Neutrophil (primary cell): ENCODE data around the gene TMEM87B.

Experiments
- H3K27ac ChIP-seq: fragments of 200-600 bp; sonication (generic); 2 replicates; pipeline ENCODE4 v1.5.1; 2016; ENCODE audit warnings: mild to moderate bottlenecking, moderate library complexity
- H3K27me3 ChIP-seq: fragments of 200-600 bp; sonication (generic); 2 replicates; pipeline ENCODE4 v1.6.0; 2016; ENCODE audit warnings: mild to moderate bottlenecking
- H3K36me3 ChIP-seq: fragments of 200-600 bp; sonication (generic); 2 replicates; pipeline ENCODE4 v1.5.1; 2017
- H3K4me1 ChIP-seq, 2 experiments: fragments of 200-600 bp in 1 of 2; sonication (generic) in 1 of 2; 1 replicate in 1 of 2; 2 replicates in 1 of 2; pipeline versions ENCODE4 v1.5.1 to v1.6.1; 2013 to 2016; ENCODE audit warnings: low read depth in 1 of 2, low read length in 1 of 2, mild to moderate bottlenecking in 1 of 2, moderate library complexity in 1 of 2; ENCODE audit not compliant: control insufficient read depth in 1 of 2, insufficient read depth in 1 of 2
- H3K4me3 ChIP-seq, 2 experiments: fragments of 200-600 bp in 1 of 2; sonication (generic) in 1 of 2; 1 replicate in 1 of 2; 2 replicates in 1 of 2; pipeline ENCODE4 v1.5.1; 2013 to 2016; ENCODE audit warnings: low read depth in 1 of 2, low read length in 1 of 2, mild to moderate bottlenecking in 1 of 2, moderate library complexity in 1 of 2
- H3K9me3 ChIP-seq: fragments of 200-600 bp; sonication (generic); 2 replicates; pipeline ENCODE4 v1.5.1; 2016
- TF ChIP-seq, protein P1 (sequence below): fragments of 200-600 bp; sonication (generic); IDR thresholded peaks from 2 replicates; pipeline ENCODE4 v1.5.1; 2016; ENCODE audit warnings: antibody characterized with exemption

TMEM87B gene

DNA sequence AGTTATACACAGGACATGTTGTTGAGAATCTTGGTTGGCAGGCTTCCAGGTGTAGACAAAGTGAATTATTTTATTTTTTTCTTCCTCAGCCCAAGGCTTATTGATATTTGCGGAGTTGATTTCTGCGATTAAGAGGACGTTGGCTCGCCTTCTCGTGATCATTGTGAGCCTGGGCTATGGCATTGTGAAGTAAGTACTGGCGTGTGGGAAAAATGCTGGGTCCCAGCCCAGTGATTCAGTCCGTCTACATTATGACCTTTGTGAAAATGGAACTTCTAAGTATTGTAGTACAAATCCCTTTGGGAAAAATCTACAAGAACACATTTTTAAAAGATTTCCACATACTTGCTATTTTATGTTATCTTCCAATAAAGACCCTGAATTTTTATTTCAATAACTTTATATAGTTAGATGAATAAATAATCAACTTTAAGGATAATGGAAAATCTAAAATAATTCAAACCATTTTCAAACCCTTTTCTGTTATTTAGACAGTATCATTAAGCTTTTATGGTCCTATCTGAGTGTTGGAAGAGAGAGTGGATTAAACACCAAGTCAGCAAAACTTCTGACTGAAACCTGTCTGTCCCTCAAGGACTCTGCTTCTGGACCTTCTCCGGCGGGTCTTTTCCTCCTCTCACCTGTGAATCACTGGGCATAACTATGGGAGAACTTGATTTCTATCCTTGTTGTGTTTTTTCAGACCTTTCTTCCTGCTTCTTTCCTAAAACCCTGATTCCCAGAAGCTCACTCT, 31.0 kb downstream of the TMEM87B start:
- TF ChIP-seq, protein P1, sequence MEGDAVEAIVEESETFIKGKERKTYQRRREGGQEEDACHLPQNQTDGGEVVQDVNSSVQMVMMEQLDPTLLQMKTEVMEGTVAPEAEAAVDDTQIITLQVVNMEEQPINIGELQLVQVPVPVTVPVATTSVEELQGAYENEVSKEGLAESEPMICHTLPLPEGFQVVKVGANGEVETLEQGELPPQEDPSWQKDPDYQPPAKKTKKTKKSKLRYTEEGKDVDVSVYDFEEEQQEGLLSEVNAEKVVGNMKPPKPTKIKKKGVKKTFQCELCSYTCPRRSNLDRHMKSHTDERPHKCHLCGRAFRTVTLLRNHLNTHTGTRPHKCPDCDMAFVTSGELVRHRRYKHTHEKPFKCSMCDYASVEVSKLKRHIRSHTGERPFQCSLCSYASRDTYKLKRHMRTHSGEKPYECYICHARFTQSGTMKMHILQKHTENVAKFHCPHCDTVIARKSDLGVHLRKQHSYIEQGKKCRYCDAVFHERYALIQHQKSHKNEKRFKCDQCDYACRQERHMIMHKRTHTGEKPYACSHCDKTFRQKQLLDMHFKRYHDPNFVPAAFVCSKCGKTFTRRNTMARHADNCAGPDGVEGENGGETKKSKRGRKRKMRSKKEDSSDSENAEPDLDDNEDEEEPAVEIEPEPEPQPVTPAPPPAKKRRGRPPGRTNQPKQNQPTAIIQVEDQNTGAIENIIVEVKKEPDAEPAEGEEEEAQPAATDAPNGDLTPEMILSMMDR, result no peak
- H3K4me3 ChIP-seq, result no peak overlapping the region
- H3K27me3 ChIP-seq, result no peaks in the 10 kb centered on the region
- no peak overlapping the region for H3K27ac ChIP-seq
- H3K36me3 ChIP-seq, result peaks cover 92% of the 10 kb centered on the region
- H3K9me3 ChIP-seq, result no peaks in the 10 kb centered on the region
- no peaks in the 10 kb centered on the region for H3K4me1 ChIP-seq

DNA sequence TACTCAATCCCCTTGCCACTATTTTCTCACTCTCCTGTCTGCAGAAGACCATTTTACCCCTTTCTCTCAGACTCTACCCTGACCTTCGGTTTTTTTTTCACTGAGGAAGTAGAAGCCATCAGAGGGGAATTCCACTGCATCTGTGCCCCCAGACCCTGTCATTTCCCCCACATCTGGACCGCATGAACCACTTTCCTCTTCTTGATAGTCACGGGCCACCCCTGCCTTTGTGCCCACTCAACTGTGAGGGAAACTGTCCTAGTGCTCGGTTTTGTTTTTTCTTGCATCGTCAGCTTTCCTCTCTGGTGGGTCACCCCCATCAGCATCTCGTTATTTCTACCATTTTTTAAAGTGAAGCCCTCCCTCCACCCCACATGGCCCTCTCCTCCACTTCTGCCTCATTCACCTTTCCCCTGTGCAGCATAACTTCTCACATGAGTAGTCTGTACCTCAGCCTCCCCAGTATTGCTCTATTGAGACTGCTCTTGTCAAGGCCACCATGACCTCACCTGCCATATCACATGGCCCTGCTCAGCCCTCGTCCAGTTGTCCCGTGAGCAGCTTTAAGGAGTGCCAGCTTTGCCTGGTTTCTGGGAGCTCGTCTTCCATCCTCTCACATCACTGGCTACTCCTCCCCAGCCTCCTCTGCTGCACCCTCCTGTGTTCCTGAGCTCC, 32.4 kb downstream of the TMEM87B start:
- Histone ChIP-seq H3K27me3 (no peaks in the 10 kb centered on the region), H3K36me3 (peaks cover 90% of the 10 kb centered on the region), H3K27ac (no peak overlapping the region), H3K4me1 (no peaks in the 10 kb centered on the region), H3K4me3 (no peak overlapping the region), H3K9me3 (no peaks in the 10 kb centered on the region)
- TF ChIP-seq, protein P1, result no peak

DNA sequence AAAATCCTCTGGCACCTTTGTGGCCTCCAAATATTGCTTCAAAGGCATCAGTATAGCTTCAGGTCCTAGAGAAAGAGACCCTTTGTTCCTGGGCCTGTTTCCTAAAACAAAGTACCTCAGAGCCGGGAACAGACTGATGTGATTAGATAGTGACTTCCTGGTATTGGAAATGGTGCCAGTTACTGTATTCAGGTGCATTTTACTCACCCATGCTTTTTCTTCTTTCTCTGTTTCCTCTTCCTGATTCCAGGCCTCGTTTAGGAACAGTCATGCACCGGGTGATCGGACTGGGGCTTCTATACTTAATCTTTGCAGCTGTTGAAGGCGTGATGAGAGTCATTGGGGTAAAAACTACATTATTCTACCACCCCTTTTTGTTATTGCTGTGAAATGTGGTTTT, 34.3 kb downstream of the TMEM87B start:
- Histone ChIP-seq H3K27ac (no peak overlapping the region), H3K4me3 (no peak overlapping the region), H3K36me3 (peaks cover 79% of the 10 kb centered on the region), H3K9me3 (no peaks in the 10 kb centered on the region), H3K27me3 (no peaks in the 10 kb centered on the region), H3K4me1 (no peaks in the 10 kb centered on the region)
- TF ChIP-seq, protein P1, result no peak

DNA sequence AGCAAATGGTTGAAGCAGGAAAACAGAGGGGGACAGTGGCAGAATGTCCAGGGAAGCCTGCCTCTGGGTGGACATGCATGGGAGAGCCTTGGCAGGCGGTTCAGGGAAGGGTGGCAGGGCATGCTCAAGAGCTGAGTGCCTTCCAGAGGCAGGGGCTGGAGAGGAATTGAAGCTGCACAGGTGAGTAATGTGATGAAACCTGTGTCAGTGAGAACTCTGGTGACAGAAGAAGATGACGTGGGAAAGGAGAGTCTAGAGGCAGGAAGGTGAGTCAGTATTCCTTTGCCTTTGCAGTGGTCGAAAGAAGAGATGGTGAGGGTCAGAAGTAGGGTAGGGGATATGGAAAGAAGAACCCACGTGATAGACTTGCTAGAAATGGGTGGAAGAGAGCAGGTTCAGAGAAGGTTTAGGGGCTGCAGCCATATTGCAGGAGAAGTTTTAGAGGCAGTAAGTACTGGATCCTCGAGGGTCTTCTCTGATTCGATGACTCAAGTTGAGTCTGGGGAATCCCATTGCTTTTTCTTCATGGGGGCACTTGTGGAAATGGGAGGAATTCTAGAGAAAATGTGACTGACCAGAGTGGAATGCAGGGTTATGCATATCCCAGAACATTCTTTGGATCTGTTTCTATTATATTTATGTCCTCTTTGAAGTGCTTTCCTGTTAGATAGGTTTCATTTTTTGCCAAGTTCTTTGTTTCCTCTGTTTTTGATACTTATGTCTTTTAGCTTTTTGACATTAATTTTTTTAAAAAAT, 37.4 kb downstream of the TMEM87B start:
- no peaks in the 10 kb centered on the region for H3K9me3 ChIP-seq
- TF ChIP-seq, protein P1, result no peak
- peaks cover 77% of the 10 kb centered on the region for H3K36me3 ChIP-seq
- no peaks in the 10 kb centered on the region for H3K27me3 ChIP-seq
- H3K4me1 ChIP-seq, result no peaks in the 10 kb centered on the region
- H3K27ac ChIP-seq, result no peak overlapping the region
- no peak overlapping the region for H3K4me3 ChIP-seq

DNA sequence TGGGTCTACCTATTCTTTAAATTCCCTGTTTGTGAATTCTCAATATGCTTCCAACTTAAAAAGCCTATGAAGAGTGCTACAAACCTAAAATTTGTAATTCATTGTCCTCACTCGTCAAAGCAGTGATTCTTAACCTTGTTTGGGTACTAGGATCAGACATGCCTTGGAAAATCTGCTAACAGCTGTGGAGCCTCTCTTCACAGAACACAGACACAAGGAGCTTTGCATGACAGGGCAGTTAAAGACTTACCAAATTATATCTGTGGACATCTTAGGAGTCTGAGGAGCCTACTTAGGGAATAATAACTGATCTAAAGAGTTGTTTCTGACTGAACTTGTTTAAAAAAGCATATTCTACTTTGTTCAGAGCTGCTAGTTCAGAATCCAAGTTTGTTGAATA, 38.1 kb downstream of the TMEM87B start:
- no peaks in the 10 kb centered on the region for H3K9me3 ChIP-seq
- no peaks in the 10 kb centered on the region for H3K27me3 ChIP-seq
- H3K4me1 ChIP-seq, result no peaks in the 10 kb centered on the region
- peaks cover 77% of the 10 kb centered on the region for H3K36me3 ChIP-seq
- no peak overlapping the region for H3K4me3 ChIP-seq
- H3K27ac ChIP-seq, result no peak overlapping the region
- TF ChIP-seq, protein P1, result no peak
